Liver (tissue), 3 donors: ENCODE data around the gene SKOR2.

Experiments
- CTCF ChIP-seq: fragments of 150-350 bp; IDR thresholded peaks from 2 replicates; pipeline ENCODE4 v1.5.1; 2017; ENCODE audit warnings: improper control_type of control experiment, low read depth, low read length; ENCODE audit not compliant: missing input control
- FOXA1 ChIP-seq: IDR thresholded peaks from 2 replicates; pipeline ENCODE4 v1.6.1; 2016; ENCODE audit warnings: antibody characterized with exemption
- GABPA ChIP-seq, 2 donors: IDR thresholded peaks in 1 of 2; conservative IDR thresholded peaks in 1 of 2; 2 replicates each; pipeline ENCODE4 v1.6.1; 2016; ENCODE audit warnings: antibody characterized with exemption in 2 of 2, mild to moderate bottlenecking in 1 of 2, moderate library complexity in 1 of 2
- HNF4A ChIP-seq, 2 donors: conservative IDR thresholded peaks; 2 replicates each; pipeline ENCODE4 v1.6.1; 2016; ENCODE audit warnings: antibody characterized with exemption in 2 of 2, mild to moderate bottlenecking in 2 of 2
- JUND ChIP-seq, 2 donors: IDR thresholded peaks; 2 replicates each; pipeline ENCODE4 v1.6.1; 2016; ENCODE audit warnings: antibody characterized with exemption in 2 of 2
- MAX ChIP-seq: IDR thresholded peaks from 2 replicates; pipeline ENCODE4 v1.6.1; 2016; ENCODE audit warnings: antibody characterized with exemption
- NR2F2 ChIP-seq: IDR thresholded peaks from 2 replicates; pipeline ENCODE4 v1.6.1; 2016; ENCODE audit warnings: antibody characterized with exemption
- REST ChIP-seq: IDR thresholded peaks from 2 replicates; pipeline ENCODE4 v1.6.1; 2016; ENCODE audit warnings: antibody characterized with exemption, mild to moderate bottlenecking
- SP1 ChIP-seq: IDR thresholded peaks from 2 replicates; pipeline ENCODE4 v1.6.1; 2018; ENCODE audit warnings: antibody characterized with exemption, mild to moderate bottlenecking
- TAF1 ChIP-seq: conservative IDR thresholded peaks from 2 replicates; pipeline ENCODE4 v1.6.1; 2016; ENCODE audit warnings: antibody characterized with exemption, mild to moderate bottlenecking
- YY1 ChIP-seq: IDR thresholded peaks from 2 replicates; pipeline ENCODE4 v1.6.1; 2016; ENCODE audit warnings: antibody characterized with exemption, mild to moderate bottlenecking
- ZBTB33 ChIP-seq: IDR thresholded peaks from 2 replicates; pipeline ENCODE4 v1.6.1; 2016; ENCODE audit warnings: antibody characterized with exemption
- donor health status: healthy.
- donor health status: healthy.

GRCh38 chr18:47247036-47247415 is 4.4 kb downstream of the SKOR2 start:
- TF ChIP-seq CTCF (no peak), TAF1 (no peak), SP1 (no peak), FOXA1 (no peak), JUND (IDR thresholded peaks at IDR 0.05) (no peak), NR2F2 (no peak), GABPA (IDR thresholded peaks at IDR 0.05 in 1 of 2, conservative IDR thresholded peaks at IDR 0.05 in 1 of 2) (no peak), MAX (no peak), ZBTB33 (no peak), HNF4A (conservative IDR thresholded peaks at IDR 0.05) (no peak), REST (no peak), YY1 (no peak)
